HUES48 (cell line): ENCODE measurements around the gene ENTPD2.

Experiments used
- H3K27ac ChIP-seq: one replicate; pipeline ENCODE4 v1.7.0; 2013; ENCODE audit warnings: low read depth, low read length, inconsistent platforms
- H3K27me3 ChIP-seq: 2 replicates; pipeline ENCODE4 v1.6.1; 2013; ENCODE audit warnings: mild to moderate bottlenecking, low read length; ENCODE audit not compliant: control insufficient read depth, insufficient read depth
- H3K36me3 ChIP-seq: 2 replicates; pipeline ENCODE4 v1.6.1; 2013; ENCODE audit warnings: low read length; ENCODE audit not compliant: control insufficient read depth, insufficient read depth
- H3K4me1 ChIP-seq: 2 replicates; pipeline ENCODE4 v1.6.1; 2013; ENCODE audit warnings: mild to moderate bottlenecking, low read length; ENCODE audit not compliant: control insufficient read depth, insufficient read depth
- H3K4me3 ChIP-seq: 2 replicates; pipeline ENCODE4 v1.5.1; 2013; ENCODE audit warnings: mild to moderate bottlenecking, low read depth, low read length
- H3K9ac ChIP-seq: 2 replicates; pipeline ENCODE4 v1.6.1; 2013; ENCODE audit warnings: mild to moderate bottlenecking, low read depth, low read length, moderate library complexity
- H3K9me3 ChIP-seq: 2 replicates; pipeline ENCODE4 v1.6.1; 2013; ENCODE audit warnings: low read length; ENCODE audit not compliant: control insufficient read depth, insufficient read depth

ENTPD2 gene

DNA sequence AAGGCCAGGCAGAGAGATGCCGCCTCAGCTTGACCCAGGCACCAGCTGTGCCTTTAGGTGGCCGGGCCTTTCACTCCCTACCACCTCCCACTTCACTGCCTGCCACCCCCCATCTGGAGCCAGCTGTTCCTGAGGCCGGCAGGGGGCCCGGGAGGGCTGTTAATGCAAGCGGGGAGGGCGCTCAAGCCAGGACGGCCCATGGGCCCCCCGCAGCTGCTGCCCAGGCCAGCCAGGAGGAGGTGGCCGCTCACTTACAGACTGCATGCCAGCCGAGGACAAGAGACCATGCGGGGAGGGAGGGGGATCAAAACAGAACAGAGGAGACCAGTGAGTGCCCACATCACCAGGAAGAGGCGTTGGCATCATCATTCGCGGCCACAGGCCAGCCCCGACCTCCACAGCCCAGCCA, 30.3 kb downstream of the ENTPD2 start:
- Histone ChIP-seq H3K4me3 (no peak overlapping the region), H3K9ac (no peak overlapping the region), H3K36me3 (no peaks in the 10 kb centered on the region), H3K27ac (no peak overlapping the region), H3K4me1 (0 out of 2 replicates have a peak, but pooled peaks cover 2% of the 10 kb centered on the region), H3K27me3 (peaks cover 17% of the 10 kb centered on the region), H3K9me3 (no peaks in the 10 kb centered on the region)

DNA sequence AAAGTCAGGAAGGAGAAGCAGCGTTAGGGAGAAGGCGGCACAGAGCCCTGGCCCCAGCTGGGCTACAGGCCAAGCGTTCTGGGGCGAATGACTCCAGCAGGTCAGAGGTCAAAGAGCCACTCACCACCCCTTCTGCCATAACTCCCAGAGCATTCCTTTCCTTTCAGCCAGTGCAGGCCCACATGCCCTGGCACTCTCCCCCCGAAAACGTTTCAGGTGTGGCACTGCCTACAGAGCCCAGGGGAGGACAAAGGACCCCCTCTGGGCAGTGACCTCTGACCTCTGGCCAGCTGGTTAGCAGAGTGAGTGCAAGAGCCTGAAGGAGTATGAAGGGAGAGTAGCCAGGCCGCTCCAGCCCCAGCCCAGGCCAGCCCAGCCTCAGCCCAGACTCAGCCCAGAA, 30.7 kb downstream of the ENTPD2 start:
- Histone ChIP-seq H3K4me1 (no peaks in the 10 kb centered on the region), H3K27ac (no peak overlapping the region), H3K9me3 (no peaks in the 10 kb centered on the region), H3K27me3 (peaks cover 13% of the 10 kb centered on the region), H3K4me3 (no peak overlapping the region), H3K36me3 (no peaks in the 10 kb centered on the region), H3K9ac (no peak overlapping the region)

DNA sequence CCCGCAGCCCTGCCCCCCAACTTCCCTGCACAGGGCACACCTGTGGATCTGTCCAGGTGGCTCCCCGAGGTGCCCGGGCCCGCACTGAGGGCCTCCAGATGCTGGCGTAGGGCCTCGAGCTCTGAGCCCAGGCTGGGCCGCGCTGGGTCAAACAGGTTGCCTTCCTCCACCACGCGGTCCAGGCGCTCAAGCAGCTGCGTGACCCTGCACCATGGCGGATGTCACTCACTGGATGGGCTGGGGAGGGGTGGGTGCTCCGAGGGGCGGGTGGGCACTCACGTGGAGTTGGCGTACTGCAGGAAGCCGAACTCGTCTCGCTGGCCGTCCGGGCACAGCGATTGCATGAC, 31.2 kb downstream of the ENTPD2 start:
- Histone ChIP-seq H3K9me3 (no peaks in the 10 kb centered on the region), H3K9ac (no peak overlapping the region), H3K27ac (no peak overlapping the region), H3K36me3 (no peaks in the 10 kb centered on the region), H3K4me3 (no peak overlapping the region), H3K4me1 (no peaks in the 10 kb centered on the region), H3K27me3 (peaks cover 13% of the 10 kb centered on the region)

DNA sequence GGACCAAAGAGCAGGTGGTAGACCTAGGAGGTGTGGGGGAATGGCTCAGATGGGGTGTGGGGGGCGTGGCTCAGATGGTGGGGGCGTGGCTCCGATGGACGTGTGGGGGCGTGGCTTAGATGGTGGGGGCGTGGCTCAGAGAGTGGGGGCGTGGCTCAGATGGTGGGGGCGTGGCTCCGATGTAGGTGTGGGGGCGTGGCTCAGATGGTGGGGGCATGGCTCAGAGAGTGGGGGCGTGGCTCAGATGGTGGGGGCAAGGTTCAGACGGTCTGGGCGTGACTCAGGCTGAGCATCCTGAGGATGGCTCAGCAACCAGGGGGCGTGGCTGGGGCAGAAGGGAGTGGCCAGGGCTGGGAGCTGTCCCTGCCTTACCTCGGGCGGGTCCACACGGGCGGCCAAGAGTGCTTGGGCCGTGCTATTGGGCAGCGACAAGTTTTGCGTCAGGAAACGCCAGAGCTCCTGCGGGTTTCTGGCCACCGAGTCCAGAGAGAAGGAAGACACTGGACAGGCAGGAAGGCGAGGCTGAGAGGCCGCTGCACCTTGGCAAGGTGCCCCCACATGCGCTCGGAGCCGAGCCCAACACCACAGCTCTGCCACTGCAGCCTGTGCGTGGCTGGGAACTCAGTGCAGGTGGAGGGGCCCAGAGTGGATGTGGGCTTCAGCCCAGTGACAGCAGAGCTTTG, 31.7 kb downstream of the ENTPD2 start:
- no peak overlapping the region for H3K4me3 ChIP-seq
- peaks cover 8% of the 10 kb centered on the region for H3K27me3 ChIP-seq
- no peaks in the 10 kb centered on the region for H3K4me1 ChIP-seq
- no peak overlapping the region for H3K27ac ChIP-seq
- no peaks in the 10 kb centered on the region for H3K36me3 ChIP-seq
- H3K9ac ChIP-seq: no peak overlapping the region
- no peaks in the 10 kb centered on the region for H3K9me3 ChIP-seq

DNA sequence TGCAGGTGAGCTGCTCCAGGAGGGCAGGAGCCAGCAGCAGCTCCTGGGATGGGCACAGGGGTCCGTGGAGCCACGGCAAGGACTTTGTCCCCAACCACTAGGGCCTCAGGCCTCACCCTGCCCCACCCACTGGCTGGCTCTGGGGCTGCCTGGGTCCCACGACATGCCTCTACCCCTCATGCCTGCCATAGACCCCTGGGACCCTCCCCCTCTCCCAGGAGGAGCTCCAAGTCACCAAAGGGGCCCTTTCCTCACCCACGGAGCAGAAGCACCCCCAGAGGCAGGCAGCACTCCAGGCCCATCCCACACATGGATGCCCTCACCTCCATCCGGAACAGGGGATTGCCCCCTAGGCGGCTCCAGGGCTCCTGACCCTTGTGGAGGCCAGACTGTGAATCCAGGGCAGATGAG, 32.3 kb downstream of the ENTPD2 start:
- no peaks in the 10 kb centered on the region for H3K4me1 ChIP-seq
- no peak overlapping the region for H3K9ac ChIP-seq
- no peak overlapping the region for H3K27ac ChIP-seq
- H3K27me3 ChIP-seq: peaks cover 2% of the 10 kb centered on the region
- H3K36me3 ChIP-seq: no peaks in the 10 kb centered on the region
- no peak overlapping the region for H3K4me3 ChIP-seq
- no peaks in the 10 kb centered on the region for H3K9me3 ChIP-seq

DNA sequence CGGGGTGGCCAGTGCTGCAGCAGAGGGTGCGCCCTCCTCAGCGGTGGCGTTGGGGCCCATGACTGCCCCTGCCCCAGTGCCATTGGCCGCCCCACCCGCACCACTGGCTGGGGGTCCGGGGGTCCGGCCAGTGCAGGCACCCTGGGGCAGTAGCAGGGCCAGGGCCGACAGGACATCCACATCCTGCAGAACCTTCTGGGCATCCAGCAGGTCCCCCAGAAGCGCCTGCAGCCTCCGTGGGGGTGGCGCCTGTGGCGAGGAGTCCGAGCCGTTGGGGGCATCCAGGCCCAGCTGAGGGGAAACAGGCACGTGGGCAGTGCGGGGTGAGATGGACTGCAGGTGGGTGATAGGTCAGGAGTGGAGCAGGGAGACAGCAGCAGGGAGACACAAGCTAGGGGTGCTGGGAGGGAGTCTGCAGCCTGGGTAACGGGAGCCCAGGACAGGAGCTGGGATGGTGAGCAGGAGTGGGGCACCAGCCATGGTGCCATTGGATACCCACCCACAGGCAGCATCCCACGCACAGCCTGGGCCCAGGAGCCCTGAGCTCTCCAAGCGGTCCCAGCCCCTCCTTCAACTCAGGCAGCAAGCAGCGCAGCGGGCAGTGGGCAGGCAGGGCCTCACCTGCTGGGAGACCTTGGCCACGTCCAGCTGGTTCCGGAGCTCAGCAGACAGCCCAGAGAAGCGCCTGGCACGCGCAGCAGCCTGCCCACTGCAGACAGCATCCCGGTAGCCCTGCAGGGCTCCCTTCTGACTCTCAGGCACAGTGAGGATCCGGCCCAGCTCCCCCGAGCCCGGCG, 32.9 kb downstream of the ENTPD2 start:
- H3K27me3 ChIP-seq: no peaks in the 10 kb centered on the region
- no peaks in the 10 kb centered on the region for H3K9me3 ChIP-seq
- H3K4me3 ChIP-seq: no peak overlapping the region
- H3K9ac ChIP-seq: no peak overlapping the region
- H3K36me3 ChIP-seq: no peaks in the 10 kb centered on the region
- no peak overlapping the region for H3K27ac ChIP-seq
- no peaks in the 10 kb centered on the region for H3K4me1 ChIP-seq

DNA sequence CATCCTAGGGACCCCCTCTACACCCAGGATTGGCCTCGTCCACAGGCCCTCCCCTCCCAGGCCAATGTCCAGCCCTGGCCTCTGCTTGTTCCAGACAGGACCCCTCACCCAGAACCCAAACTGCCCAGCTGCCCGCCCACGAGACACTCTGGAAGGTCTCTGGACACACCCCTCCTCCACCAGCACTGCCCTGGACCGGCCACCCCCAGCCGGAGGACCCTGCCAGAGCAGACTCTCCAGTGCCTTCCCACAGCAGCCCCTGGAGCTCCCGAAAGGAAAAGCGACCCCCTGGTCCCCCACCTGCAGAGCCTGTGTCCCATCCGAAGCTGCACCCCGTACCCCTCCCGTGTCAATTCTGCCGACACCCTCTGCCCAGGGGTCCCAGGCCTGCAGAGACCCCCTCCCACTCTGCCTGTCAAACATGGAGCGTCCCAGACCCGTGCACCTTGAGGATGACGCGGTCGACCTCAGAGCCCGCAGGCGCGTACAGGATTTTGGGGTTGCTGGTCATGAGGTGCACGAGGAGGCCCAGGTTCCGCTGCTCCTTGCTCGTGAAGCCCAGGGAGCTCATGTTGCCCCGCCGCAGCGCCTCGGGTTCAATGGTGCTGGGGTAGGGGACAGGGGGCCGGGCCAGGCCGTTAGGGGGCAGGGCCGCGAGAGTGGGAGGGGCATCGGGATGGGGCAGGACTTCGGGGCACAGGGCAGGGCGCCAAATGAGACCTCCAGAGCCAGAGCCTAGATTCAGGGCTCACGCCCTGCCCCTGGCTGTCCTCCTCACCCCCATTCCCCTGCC, 33.8 kb downstream of the ENTPD2 start:
- Histone ChIP-seq H3K9me3 (no peaks in the 10 kb centered on the region), H3K27ac (no peak overlapping the region), H3K4me1 (no peaks in the 10 kb centered on the region), H3K4me3 (no peak overlapping the region), H3K9ac (no peak overlapping the region), H3K36me3 (no peaks in the 10 kb centered on the region), H3K27me3 (no peaks in the 10 kb centered on the region)

DNA sequence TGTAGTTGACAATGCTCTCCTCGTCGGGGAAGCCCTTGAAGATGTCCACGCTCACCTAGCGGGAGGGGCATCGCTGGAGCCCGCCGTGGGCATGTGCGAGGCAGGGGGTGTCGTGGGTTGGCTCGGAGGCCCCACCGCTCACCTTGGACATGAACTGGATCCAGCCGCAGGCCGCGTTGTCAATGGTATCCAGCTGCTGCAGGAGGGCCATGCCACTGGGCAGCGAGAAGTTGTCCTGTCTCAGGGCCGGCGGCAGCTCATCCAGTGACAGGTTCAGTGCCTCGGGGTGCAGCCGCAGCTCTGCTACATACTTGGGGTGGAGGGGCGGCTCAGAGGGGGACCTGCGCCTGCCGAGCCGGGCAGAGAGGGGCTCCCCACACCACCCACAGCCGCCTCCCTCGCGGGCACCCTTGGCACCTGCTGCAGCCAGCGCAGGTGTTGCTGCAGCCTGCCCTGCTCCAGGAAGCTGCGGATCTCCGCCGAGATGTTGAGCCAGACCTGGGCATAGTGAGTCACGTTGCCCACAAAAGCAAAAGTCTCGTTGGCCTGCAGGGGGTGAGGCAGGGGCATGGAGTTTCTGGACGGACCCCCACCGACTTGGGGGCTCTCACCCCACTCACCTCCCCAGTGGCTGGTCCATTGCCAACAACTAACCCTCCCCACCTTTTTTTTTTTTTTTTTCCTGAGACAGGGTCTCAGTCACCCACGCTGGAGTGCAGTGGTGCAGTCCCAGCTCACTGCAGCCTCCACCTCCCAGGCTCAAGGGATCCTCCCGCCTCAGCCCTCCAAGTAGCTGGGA, 34.9 kb downstream of the ENTPD2 start:
- H3K36me3 ChIP-seq: no peaks in the 10 kb centered on the region
- H3K27me3 ChIP-seq: no peaks in the 10 kb centered on the region
- no peaks in the 10 kb centered on the region for H3K9me3 ChIP-seq
- no peak overlapping the region for H3K9ac ChIP-seq
- H3K4me1 ChIP-seq: no peaks in the 10 kb centered on the region
- no peak overlapping the region for H3K4me3 ChIP-seq
- no peak overlapping the region for H3K27ac ChIP-seq

DNA sequence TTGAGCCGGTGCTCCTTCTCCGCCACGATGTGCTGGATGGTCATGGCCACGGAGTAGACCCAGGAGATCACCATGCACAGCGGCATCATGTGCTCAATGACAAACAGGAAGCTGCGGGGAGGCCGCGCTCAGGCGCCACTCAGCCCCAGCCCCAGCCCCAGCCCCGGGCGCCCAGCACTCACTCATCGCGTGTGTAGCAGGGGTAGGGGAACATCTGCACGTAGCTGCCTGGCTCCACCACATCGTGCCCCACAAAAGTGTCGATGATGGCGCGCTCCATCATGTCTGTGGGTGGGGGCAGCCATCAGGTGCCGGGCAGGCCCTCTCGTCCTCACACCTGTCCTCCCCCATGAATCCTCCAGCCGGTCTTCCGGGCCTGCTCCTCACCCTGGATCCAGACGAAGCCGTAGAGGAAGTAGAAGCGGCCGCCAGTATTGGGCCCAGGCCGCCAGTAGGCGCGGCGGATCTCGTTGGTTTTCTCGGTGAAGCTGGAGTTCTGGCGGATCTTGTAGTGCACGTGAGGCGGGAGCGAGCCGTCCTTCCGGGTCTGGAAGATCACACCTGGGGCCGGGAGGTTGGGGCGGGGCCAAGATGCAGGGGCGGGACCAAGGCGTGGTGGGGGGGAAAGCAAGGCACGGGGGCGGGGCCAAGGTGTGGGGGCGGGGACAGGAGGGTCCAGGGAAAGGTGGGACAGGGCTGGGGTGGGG, 35.9 kb downstream of the ENTPD2 start:
- Histone ChIP-seq H3K4me3 (no peak overlapping the region), H3K9ac (no peak overlapping the region), H3K36me3 (no peaks in the 10 kb centered on the region), H3K27me3 (no peaks in the 10 kb centered on the region), H3K9me3 (no peaks in the 10 kb centered on the region), H3K4me1 (no peaks in the 10 kb centered on the region), H3K27ac (no peak overlapping the region)

DNA sequence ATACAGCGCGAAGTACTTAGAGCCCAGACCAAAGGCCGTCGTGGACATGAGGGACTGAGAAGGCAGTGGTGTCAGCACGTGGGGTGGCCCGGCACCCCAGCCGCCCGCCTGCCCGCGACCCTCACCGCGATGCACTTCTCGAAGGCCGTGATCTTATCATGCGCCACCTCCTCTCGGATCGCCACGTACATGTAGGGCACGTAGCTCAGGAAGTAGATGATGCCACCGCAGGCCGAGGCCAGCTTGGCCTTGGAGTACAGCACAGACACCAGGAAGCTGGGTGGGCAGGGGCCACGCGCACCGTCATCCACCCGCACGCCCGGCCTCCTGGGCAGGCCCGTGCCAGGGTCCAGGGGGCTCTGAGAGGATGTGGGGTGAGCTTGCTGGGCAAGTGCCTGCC, 36.8 kb downstream of the ENTPD2 start:
- Histone ChIP-seq H3K36me3 (no peaks in the 10 kb centered on the region), H3K27ac (no peak overlapping the region), H3K9me3 (no peaks in the 10 kb centered on the region), H3K4me3 (no peak overlapping the region), H3K27me3 (no peaks in the 10 kb centered on the region), H3K9ac (no peak overlapping the region), H3K4me1 (no peaks in the 10 kb centered on the region)
